IPS DF 4.7 (cell line): ENCODE results near the gene NFIC.

ENCODE experiments used
- DNase-seq: peaks from one replicate; pipeline ENCODE4 v3.0.0-alpha.2; 2013; ENCODE audit warnings: low spot score; ENCODE audit errors: extremely low read depth

Gene NFIC

DNA sequence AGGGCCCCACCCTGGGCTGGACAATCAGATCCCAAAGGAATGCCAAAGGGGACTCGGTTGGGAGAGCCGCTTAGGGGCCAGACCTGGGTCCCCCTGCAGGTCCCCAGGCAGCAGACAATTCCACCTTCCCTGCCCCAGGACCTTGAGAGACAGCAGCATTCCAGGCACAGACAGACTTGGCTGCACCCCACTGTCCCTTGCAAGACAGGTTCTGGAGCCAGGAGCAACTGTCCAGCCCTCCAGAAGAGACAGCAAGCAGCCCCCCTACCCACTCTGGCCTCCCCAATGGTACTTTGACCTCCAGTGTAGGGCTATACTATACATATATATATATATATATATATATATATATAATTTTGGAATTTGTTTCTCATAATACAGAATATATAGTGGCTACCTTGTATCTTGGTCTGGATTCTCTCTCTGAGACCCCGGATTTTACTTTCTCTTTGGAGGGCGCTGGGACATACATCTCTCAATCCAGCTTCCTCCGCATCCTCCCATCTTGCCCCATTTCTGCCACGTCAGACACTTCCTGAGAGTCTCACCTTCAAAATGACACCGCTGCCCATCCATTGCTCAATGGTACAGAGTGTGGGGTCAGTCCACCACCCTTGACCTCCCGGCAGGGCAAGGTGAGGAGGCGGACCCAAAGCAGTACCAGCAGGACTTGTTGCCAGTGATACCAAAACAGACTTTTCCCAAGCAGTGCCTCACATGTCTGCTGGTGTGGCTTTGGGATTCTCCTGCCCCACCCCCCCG lies 101.2 kb downstream of the NFIC start:
- DNase-seq: no peak

DNA sequence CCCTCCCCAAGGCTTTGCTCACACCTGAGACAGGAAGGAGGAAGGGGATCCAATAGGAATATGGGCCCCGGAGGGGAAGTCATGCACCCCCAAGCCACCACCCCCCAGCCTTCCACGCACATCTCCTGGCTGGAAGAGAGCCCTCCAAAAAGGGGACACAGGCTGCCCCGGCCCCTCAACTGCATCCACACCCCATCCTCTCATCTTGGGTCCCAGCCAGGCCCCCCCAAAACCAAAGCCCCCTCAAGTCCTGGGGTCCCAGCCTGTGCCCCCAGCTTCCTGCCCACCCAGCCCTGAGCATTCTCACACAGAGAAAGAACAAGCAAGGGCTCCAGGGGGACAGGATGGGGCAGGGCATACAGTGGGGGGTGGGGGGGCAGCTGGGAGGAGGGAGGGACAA lies 101.8 kb downstream of the NFIC start:
- DNase-seq: no peak

GRCh38 chr19:3469638-3470499 lies 103.5 kb downstream of the NFIC start:
- DNase-seq: no peak

GRCh38 chr19:3470500-3471128 lies 104.2 kb downstream of the NFIC start:
- no peak for DNase-seq

DNA sequence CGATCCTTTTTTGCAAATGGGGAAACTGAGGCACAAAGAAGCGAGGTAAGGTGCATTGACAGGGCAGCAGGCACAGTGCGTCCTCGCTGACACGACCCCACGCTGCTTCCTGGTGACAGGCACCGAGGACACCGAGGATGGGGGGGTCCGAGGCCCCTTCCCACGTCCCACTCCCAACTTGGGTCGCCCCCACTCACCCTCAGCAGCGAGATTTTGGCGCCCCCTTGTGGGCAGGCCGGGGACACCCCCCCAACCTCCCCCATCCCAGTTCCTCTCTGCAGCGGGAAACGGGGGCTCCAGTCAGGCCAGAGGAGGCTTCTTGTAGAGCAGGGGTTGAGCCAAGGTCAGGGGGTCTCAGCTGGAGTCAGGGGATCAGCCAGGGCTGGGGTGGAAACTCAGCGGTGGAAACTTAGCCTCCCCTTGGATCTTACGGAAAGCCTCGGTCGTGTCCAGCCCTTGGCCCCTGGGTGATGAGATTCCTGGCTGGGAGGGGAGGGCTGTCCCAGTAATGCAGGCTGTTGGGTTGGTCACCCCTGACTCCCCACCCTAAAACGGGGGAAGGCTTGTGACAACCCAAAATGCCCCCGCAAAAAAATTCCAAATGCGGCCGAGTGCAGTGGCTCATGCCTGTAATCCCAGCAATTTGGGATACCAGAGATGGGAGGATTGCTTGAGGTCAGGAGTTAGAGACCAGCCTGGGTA lies 105.7 kb downstream of the NFIC start:
- no peak for DNase-seq

GRCh38 chr19:3474010-3474409 lies 107.6 kb downstream of the NFIC start:
- DNase-seq: no peak

GRCh38 chr19:3474614-3475013 lies 108.2 kb downstream of the NFIC start:
- DNase-seq: no peak

DNA sequence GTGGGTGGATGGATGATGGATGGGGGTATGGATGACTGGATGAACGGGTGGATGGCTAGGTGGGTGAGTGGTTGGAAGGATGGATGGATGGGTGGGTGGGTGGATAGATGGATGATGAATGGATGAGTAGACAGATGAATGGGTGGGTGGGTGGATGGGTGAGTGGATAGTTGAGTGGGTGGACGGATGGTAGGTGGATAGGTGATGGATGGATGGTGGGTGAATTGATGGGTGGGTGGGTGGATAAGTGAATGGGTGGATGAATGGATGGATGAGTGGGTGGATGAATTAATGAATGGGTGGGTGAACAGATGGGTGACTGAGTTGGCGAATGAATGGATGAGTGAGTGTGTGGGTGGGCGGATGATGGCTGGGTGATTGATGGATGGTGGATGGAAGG lies 109.1 kb downstream of the NFIC start:
- DNase-seq: no peak

DNA sequence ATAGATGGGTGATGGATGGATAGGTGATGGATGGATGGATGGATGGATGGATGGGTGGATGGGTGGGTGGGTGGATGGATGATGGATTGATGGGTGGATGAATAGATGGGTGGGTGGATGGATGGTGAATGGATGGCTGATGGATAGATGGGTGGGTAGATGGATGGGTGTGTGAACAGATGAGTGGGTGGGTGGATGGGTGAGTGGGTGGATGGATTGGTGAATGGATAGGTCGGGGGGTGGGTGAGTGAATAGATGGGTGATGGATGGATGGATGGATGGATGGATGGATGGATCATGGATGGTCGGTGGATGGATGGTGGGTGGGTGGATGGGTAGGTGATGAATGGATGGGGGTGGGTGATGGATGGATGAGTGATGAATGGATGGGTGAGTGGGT lies 110.4 kb downstream of the NFIC start:
- DNase-seq: no peak

DNA sequence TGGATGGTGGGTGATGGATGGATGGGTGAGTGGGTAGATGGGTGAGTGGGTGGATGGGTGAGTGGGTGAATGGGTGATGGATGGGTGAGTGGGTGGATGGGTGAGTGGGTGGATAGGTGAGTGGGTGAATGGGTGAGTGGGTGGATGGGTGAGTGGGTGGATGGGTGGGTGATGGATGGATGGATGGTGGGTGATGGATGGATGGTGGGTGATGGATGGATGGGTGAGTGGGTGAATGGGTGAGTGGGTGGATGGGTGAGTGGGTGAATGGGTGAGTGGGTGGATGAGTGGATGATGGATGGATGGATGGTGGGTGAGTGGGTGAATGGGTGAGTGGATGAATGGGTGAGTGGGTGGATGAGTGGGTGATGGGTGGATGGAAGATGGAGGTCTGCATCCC lies 111.1 kb downstream of the NFIC start:
- DNase-seq: no peak

- no peak for DNase-seq
These were observed 111.6 kb downstream of the NFIC start for GRCh38 chr19:3477951-3478350.

DNA sequence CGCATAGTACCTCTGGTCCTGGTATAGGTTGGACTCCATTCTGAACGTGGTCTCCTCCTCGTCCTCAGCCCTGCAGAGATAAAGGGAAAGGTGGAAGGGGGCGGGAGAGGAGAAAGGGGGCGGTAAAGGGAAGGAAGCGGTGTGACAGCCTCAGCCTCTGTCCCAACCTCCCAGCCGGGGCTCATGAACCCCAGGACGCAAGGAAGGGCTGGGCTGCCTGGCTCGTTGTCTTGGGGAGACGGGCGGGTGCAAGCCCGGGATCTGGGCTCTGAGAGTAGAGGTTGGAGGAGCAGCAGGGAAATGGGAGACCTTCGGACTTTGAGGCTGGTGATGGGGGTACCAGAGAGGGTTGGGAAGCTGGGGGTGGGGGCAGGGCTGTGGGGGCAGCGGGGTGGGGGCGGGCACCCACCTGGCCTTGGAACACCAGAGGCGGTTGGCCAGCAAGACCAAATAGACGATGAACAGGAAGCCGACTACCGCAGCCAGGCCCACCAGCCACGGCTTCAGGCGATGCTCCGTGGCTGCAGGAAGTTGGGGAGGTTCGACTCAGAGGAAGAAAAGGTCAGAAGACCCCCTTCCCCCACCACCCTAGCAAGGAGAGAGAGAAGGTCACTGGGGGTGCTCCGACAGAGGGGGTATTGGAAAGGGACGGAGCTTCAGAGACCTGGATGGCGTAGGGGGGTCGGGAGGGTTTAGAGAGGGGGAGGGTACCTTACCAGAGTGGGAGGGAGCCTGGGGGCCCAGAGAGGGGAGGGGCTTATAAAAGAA lies 112.2 kb downstream of the NFIC start:
- no peak for DNase-seq

- no peak for DNase-seq
These were observed 112.9 kb downstream of the NFIC start for GRCh38 chr19:3479177-3479833.

DNA sequence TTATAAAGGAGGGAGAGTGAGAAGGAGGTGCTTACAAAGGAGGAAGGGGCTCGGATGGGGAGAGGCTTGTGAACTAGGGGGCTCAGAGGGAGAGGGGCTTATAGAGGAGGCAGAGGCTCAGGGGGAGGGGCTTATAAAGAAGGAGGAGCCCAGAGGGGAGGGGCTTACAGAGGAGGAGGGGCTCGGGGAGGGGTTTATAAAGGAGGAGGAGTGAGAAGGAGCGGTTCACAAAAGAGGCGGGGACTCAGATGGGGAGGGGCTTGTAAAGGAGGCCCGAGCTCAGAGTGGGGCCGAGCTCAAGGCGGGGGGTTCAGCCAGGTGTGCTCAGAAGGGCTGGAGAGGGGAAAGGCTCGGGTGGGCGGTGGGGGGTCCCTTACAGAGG lies 113.4 kb downstream of the NFIC start:
- no peak for DNase-seq

- no peak for DNase-seq
These were observed 114.2 kb downstream of the NFIC start, which contains the start of gene SMIM24 for GRCh38 chr19:3480383-3481091. SMIM24 (minus strand) TSS chr19:3480525; CDS start chr19:3480463, 62 bp downstream.

DNA sequence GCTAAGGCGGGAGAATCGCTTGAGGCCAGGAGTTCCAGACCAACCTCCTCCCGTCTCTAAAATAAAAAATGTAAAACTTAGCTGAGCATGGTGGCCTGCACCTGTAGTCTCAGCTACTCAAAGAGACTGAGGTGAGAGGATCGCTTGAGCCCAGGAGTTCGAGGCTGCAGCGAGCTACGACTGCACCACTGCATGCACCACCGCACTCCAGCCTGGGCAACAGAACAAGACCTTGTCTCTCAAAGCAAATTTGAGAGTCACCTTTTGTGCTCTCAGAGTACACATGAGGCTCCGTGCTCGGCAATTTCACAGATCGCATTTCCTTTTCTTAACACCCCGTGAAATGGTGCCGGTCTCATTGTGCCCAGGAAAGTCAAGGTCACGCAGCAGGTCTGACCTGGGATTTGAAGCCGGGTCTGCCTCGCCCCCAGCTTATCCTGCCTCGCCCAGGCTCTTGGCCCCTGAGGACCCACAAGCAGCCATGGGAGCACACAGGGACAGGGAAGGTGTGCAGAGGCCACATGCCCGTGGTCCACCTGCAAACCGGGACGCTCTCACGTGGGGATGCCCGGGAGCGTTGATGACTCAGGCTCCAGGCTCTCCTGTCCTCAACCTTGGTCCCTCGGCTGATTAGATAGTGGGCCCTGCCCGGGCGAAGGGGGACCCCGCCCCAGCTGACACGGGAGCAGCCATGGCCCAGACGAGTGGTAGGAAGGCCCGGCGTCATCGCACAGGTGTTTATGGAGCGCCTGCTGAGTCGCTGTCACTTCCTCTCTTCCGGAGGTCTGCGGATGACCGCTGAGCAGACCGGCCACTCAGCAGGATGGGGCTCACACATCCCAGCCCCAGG lies 115.1 kb downstream of the NFIC start:
- no peak for DNase-seq

GRCh38 chr19:3482507-3483225 lies 116.3 kb downstream of the NFIC start:
- DNase-seq: no peak

- DNase-seq: no peak
These were observed 116.8 kb downstream of the NFIC start, which contains the start of gene SMIM44 for GRCh38 chr19:3483226-3483628. SMIM44 (minus strand) TSS chr19:3483441; CDS start chr19:3483403, 38 bp downstream.
